OCI-M2 (cell line): Measurements from ENCODE around the gene MUL1.

Experiments used
- DNase-seq: peaks from one replicate; lab custom pipeline; 2025; ENCODE audit not compliant: unreplicated experiment; lab: John Stamatoyannopoulos, UW

Gene MUL1

GRCh38 chr1:20472121-20472520 lies 35.8 kb downstream of the MUL1 start:
- DNase-seq, result no peak

GRCh38 chr1:20470194-20470593 lies 37.8 kb downstream of the MUL1 start:
- no peak for DNase-seq

GRCh38 chr1:20469406-20470076 lies 38.4 kb downstream of the MUL1 start:
- DNase-seq, result no peak

GRCh38 chr1:20466273-20466672 lies 41.7 kb downstream of the MUL1 start:
- DNase-seq, result no peak

- DNase-seq, result no peak
Measured at GRCh38 chr1:20465187-20465586, 42.8 kb downstream of the MUL1 start.

GRCh38 chr1:20463502-20463901 lies 44.4 kb downstream of the MUL1 start:
- DNase-seq, result no peak

- no peak for DNase-seq
Measured at GRCh38 chr1:20462397-20462796, 45.6 kb downstream of the MUL1 start.

- DNase-seq, result no peak
Measured at GRCh38 chr1:20458717-20459116, 49.2 kb downstream of the MUL1 start.

- DNase-seq, result no peak
Measured at GRCh38 chr1:20454004-20454403, 53.9 kb downstream of the MUL1 start.

GRCh38 chr1:20449735-20450311 lies 58.1 kb downstream of the MUL1 start:
- DNase-seq, result no peak
